Astrocyte of the spinal cord (primary cell): Measurements from ENCODE around the gene GPR108.

Experiments used
- DNase-seq: peaks from one replicate; pipeline ENCODE4 v3.0.0; 2011; ENCODE audit warnings: low read depth, low spot score
- H3K4me3 ChIP-seq: 2 replicates; pipeline ENCODE4 v1.5.1; 2011; ENCODE audit warnings: low read depth, mild to moderate bottlenecking, low read length, moderate library complexity
- CTCF ChIP-seq: IDR thresholded peaks from 2 replicates; pipeline ENCODE4 v1.5.1; 2012; ENCODE audit warnings: low read depth, mild to moderate bottlenecking, low read length, inconsistent platforms
- in situ Hi-C: cut with HindIII; loops from 2 replicates; pipeline ENCODE4 v1.10.0; 2017; ENCODE audit warnings: low sequenced_read_pairs

Gene GPR108

DNA sequence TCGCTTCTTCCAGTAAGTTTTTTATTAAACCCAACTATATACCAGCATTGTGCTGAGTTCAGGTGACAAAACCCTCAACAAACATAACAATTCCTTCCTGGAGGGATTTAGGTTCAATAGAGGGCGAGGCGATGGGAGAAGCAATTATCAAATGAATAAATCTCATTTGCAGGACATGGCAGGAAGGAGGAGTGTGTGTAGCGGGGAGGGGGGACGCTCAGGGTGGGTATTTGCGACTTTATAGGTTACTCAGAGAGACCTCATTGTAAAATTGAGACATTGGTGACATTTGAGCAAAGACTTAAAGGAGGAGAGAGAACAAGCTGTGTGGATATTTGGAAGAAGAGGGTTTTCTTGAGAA, 20.8 kb downstream of the GPR108 start:
- no peak for DNase-seq
- H3K4me3 ChIP-seq, result no peak overlapping the region
- in situ Hi-C loops, result no loop called here
- no peak for TF ChIP-seq CTCF

DNA sequence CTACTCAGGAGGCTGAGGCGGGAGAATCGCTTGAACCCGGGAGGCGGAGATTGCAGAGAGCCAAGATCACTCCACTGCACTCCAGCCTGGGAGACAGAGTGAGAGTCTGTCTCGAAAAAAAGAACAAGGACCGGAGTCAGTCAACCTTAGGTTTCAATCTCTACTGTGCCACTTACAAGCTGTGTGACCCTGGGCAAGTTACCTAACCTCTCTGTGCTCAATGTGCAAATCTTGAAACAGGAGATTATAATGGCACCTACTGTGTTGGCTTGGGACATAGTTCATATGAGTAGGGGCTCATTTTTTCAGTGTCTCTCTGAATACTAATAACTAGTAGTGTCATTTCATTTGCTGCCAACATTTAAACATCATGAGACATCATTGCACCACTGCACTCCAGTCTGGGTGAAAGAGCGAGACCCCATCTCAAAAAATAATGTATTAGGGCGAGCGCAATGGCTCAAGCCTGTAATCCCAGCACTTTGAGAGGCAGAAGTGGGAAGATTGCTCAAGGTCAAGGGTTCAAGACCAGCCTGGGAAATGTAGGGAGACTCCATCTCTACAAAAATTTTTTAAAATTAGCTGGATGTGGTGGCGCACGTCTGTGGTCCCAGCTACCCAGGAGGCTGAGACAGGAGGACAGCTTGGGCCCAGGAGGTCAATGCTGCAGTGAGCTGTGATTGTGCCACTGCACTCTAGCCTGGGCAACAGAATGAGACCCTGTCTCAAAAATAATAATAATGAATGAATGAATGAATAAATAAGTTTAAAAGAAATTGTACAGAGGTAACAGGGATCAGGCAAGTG, 22.4 kb downstream of the GPR108 start:
- in situ Hi-C loops, result no loop called here

GRCh38 chr19:6713773-6714692, 23.3 kb downstream of the GPR108 start:
- DNase-seq, result no peak
- TF ChIP-seq CTCF, result no peak
- in situ Hi-C loops, result no loop called here
- H3K4me3 ChIP-seq, result no peak overlapping the region

More for the DNA sequence above, 22.4 kb downstream of the GPR108 start:
- H3K4me3 ChIP-seq, result no peak overlapping the region
- no peak for DNase-seq
- TF ChIP-seq CTCF, result no peak

GRCh38 chr19:6712692-6713670, 24.4 kb downstream of the GPR108 start:
- TF ChIP-seq CTCF, result no peak
- H3K4me3 ChIP-seq, result no peak overlapping the region
- in situ Hi-C loops, result no loop called here
- no peak for DNase-seq

- in situ Hi-C loops, result no loop called here
Measured at GRCh38 chr19:6712231-6712630, 25.1 kb downstream of the GPR108 start.

More at GRCh38 chr19:6712231-6712630, 25.1 kb downstream of the GPR108 start:
- no peak for DNase-seq
- no peak for TF ChIP-seq CTCF
- no peak overlapping the region for H3K4me3 ChIP-seq
